Measurements from ENCODE around the gene TBPL1.

TBPL1 gene

GRCh38 chr6:133955582-133956415 is 2.8 kb downstream of the TBPL1 start:
- no peak overlapping the region for H3K9ac ChIP-seq (ENCODE audit: low read length)
- H3K4me3 ChIP-seq (ENCODE audit: low read length): no peak overlapping the region

DNA sequence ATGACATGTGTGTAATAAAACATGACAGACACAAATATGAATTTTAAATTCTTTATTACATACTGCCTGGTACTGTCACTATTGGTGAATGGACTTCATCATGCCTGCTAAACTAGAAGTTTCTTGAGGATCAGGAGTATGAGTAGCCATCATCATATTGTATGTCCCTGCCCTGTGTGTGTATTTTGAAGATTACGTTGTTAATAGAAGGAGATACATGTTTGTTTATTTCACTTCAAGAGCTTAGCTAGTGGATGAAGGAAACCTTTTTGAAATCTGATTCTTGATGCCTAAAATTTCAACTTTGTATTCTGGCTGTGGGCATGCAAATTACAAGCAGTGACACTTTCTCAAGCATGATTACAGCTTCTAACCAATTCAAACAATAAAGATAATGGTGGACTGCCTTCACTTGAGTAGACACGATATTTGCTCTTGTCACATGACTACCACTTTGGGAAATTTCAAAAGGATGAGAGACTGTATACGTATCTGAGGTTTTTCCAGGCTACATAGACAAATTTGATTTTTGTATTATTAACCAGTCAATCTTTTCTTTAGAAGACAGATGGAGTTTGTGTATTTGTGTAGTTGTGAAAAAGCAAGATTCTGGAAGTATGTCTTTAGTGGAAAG is 3.5 kb downstream of the TBPL1 start:
- peaks cover under 1% of the 10 kb centered on the region for H3K27me3 ChIP-seq (ENCODE audit: control insufficient read depth, insufficient read depth, low read length)
- H3K27ac ChIP-seq (ENCODE audit: low read length): no peak overlapping the region
- H3K9ac ChIP-seq (ENCODE audit: low read length): no peak overlapping the region
- H3K4me3 ChIP-seq (ENCODE audit: low read length): no peak overlapping the region
- no peaks in the 10 kb centered on the region for H3K36me3 ChIP-seq (ENCODE audit: control insufficient read depth, low read depth, low read length)
- peaks cover 12% of the 10 kb centered on the region for H3K4me1 ChIP-seq (ENCODE audit: control insufficient read depth, low read depth, low read length)
- no peaks in the 10 kb centered on the region for H3K9me3 ChIP-seq (ENCODE audit: control insufficient read depth, low read depth, low read length)

More at GRCh38 chr6:133955582-133956415, 2.8 kb downstream of the TBPL1 start:
- Histone ChIP-seq H3K27me3 (ENCODE audit: control insufficient read depth, insufficient read depth, low read length) (peaks cover 7% of the 10 kb centered on the region), H3K4me1 (ENCODE audit: control insufficient read depth, low read depth, low read length) (peaks cover 15% of the 10 kb centered on the region), H3K36me3 (ENCODE audit: control insufficient read depth, low read depth, low read length) (no peaks in the 10 kb centered on the region), H3K27ac (ENCODE audit: low read length) (no peak overlapping the region), H3K9me3 (ENCODE audit: control insufficient read depth, low read depth, low read length) (no peaks in the 10 kb centered on the region)

DNA sequence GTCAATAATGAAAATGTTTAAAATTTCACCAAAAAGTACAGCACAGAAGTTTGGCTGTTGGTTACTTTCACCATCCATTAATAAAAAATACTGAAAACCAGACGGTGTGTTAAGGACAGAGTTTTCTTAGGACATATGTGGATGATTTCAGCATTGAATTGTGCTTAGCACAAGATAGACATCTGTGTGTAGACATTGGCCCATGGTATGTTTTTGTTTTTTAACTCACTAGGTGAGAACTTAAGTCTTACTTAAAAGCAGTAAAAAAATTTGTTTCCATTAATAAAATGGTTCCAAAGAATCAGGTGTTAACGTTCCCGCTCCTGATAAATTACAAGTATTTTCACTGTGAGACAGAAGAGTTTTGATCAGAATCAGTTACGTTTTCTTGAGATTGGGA is 4.2 kb downstream of the TBPL1 start:
- H3K27me3 ChIP-seq (ENCODE audit: control insufficient read depth, insufficient read depth, low read length): no peaks in the 10 kb centered on the region
- no peaks in the 10 kb centered on the region for H3K9me3 ChIP-seq (ENCODE audit: control insufficient read depth, low read depth, low read length)
- H3K4me1 ChIP-seq (ENCODE audit: control insufficient read depth, low read depth, low read length): peaks cover 9% of the 10 kb centered on the region
- H3K4me3 ChIP-seq (ENCODE audit: low read length): no peak overlapping the region
- H3K27ac ChIP-seq (ENCODE audit: low read length): no peak overlapping the region
- no peaks in the 10 kb centered on the region for H3K36me3 ChIP-seq (ENCODE audit: control insufficient read depth, low read depth, low read length)
- no peak overlapping the region for H3K9ac ChIP-seq (ENCODE audit: low read length)

DNA sequence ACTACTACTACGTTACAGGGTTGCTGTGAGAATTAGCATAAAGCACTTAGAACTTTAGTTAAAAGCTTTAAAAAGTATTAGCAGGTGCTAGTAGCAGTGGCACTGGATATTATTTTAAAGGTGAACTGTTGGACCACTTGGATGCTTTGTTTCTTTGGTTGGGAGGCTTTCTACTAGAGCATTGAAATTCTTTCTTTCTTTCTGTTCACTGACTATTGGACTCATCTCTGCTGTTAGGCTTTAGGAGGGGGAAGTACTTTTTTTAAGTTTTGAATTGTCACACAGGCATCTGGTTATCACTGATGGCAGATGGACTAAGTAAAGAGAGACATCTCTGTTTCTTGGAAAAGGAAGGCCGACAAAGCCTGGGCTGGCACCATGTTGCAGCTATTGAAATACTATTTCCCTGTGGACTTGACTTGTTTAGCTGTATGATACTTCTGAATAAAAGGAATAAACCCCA is 4.8 kb downstream of the TBPL1 start:
- Histone ChIP-seq H3K9ac (ENCODE audit: low read length) (no peak overlapping the region), H3K4me1 (ENCODE audit: control insufficient read depth, low read depth, low read length) (peaks cover 9% of the 10 kb centered on the region), H3K27ac (ENCODE audit: low read length) (no peak overlapping the region), H3K27me3 (ENCODE audit: control insufficient read depth, insufficient read depth, low read length) (no peaks in the 10 kb centered on the region), H3K9me3 (ENCODE audit: control insufficient read depth, low read depth, low read length) (no peaks in the 10 kb centered on the region), H3K4me3 (ENCODE audit: low read length) (no peak overlapping the region), H3K36me3 (ENCODE audit: control insufficient read depth, low read depth, low read length) (no peaks in the 10 kb centered on the region)

DNA sequence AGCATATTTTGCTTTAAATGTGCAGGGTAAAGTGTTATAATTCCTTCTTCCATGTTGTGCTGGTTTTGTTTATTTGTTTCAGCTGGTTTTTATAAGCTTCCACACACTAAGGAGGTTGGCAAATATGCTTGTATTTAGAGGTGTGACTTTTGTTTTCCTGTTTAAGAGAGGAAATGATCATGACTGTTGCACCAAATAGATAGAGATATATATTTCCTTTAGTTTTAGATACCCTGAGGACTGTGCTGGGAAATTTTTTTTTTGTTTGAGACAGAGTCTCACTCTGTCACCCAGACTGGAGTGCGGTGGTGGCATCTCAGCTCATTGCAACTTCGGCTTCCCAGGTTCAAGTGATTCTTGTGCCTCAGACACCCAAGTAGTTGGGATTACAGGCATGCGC is 5.8 kb downstream of the TBPL1 start:
- H3K27me3 ChIP-seq (ENCODE audit: control insufficient read depth, insufficient read depth, low read length): no peaks in the 10 kb centered on the region
- no peaks in the 10 kb centered on the region for H3K9me3 ChIP-seq (ENCODE audit: control insufficient read depth, low read depth, low read length)
- no peak overlapping the region for H3K27ac ChIP-seq (ENCODE audit: low read length)
- no peak overlapping the region for H3K4me3 ChIP-seq (ENCODE audit: low read length)
- H3K4me1 ChIP-seq (ENCODE audit: control insufficient read depth, low read depth, low read length): peaks cover 9% of the 10 kb centered on the region
- H3K36me3 ChIP-seq (ENCODE audit: control insufficient read depth, low read depth, low read length): no peaks in the 10 kb centered on the region
- H3K9ac ChIP-seq (ENCODE audit: low read length): no peak overlapping the region

GRCh38 chr6:133959667-133960368 is 6.8 kb downstream of the TBPL1 start:
- Histone ChIP-seq H3K9ac (ENCODE audit: low read length) (no peak overlapping the region), H3K27me3 (ENCODE audit: control insufficient read depth, insufficient read depth, low read length) (no peaks in the 10 kb centered on the region), H3K4me3 (ENCODE audit: low read length) (no peak overlapping the region), H3K9me3 (ENCODE audit: control insufficient read depth, low read depth, low read length) (no peaks in the 10 kb centered on the region), H3K36me3 (ENCODE audit: control insufficient read depth, low read depth, low read length) (no peaks in the 10 kb centered on the region), H3K4me1 (ENCODE audit: control insufficient read depth, low read depth, low read length) (peaks cover under 1% of the 10 kb centered on the region), H3K27ac (ENCODE audit: low read length) (no peak overlapping the region)

DNA sequence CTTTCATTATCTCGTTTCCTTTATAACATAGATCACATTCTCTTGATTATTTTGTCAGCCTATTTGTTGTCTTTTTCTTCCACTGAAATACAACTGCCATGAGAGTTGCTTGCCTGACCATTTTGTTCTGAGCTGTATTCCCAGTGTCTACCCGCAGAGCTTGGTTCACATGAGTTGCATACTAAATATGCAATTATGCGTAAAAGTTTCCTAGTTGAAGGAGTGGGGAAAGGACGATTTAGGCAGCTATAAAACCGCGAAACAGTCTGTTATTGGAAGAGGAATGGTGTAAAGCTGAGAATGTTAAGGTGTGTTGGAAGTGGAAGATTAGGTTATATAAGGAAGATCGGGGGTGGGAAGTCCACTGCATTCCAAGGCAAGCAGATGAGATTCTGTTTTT is 8.8 kb downstream of the TBPL1 start:
- Histone ChIP-seq H3K36me3 (ENCODE audit: control insufficient read depth, low read depth, low read length) (no peaks in the 10 kb centered on the region), H3K4me1 (ENCODE audit: control insufficient read depth, low read depth, low read length) (no peaks in the 10 kb centered on the region), H3K9ac (ENCODE audit: low read length) (no peak overlapping the region), H3K27ac (ENCODE audit: low read length) (no peak overlapping the region), H3K9me3 (ENCODE audit: control insufficient read depth, low read depth, low read length) (no peaks in the 10 kb centered on the region), H3K4me3 (ENCODE audit: low read length) (no peak overlapping the region), H3K27me3 (ENCODE audit: control insufficient read depth, insufficient read depth, low read length) (no peaks in the 10 kb centered on the region)

DNA sequence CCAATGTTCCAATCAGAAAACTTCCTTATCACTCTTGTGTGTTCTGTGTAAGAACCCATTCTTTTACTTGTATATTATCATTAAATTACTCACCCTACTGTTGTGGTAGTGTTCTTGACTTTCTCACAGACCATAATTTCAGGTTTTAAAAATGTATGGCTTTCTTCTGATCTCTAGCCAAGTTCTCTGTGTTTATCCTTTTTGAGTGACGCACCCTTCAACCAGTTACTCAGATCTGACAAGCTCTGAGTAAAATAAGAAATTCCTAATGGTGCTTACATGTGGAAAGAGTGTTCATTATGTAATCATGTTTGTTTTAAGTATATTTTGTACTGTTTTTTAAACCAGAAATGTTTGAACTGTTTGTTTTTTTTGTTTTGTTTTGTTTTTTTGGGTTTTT is 11.0 kb downstream of the TBPL1 start:
- Histone ChIP-seq H3K9ac (ENCODE audit: low read length) (no peak overlapping the region), H3K27me3 (ENCODE audit: control insufficient read depth, insufficient read depth, low read length) (no peaks in the 10 kb centered on the region), H3K4me1 (ENCODE audit: control insufficient read depth, low read depth, low read length) (no peaks in the 10 kb centered on the region), H3K27ac (ENCODE audit: low read length) (no peak overlapping the region), H3K4me3 (ENCODE audit: low read length) (no peak overlapping the region), H3K9me3 (ENCODE audit: control insufficient read depth, low read depth, low read length) (no peaks in the 10 kb centered on the region), H3K36me3 (ENCODE audit: control insufficient read depth, low read depth, low read length) (no peaks in the 10 kb centered on the region)

GRCh38 chr6:133964702-133965101 is 11.7 kb downstream of the TBPL1 start:
- Histone ChIP-seq H3K27me3 (ENCODE audit: control insufficient read depth, insufficient read depth, low read length) (no peaks in the 10 kb centered on the region), H3K9ac (ENCODE audit: low read length) (no peak overlapping the region), H3K36me3 (ENCODE audit: control insufficient read depth, low read depth, low read length) (no peaks in the 10 kb centered on the region), H3K9me3 (ENCODE audit: control insufficient read depth, low read depth, low read length) (no peaks in the 10 kb centered on the region), H3K4me3 (ENCODE audit: low read length) (no peak overlapping the region), H3K27ac (ENCODE audit: low read length) (no peak overlapping the region), H3K4me1 (ENCODE audit: control insufficient read depth, low read depth, low read length) (peaks cover 4% of the 10 kb centered on the region)

- no peak overlapping the region for H3K27ac ChIP-seq (ENCODE audit: low read length)
- H3K4me1 ChIP-seq (ENCODE audit: control insufficient read depth, low read depth, low read length): peaks cover 7% of the 10 kb centered on the region
- H3K4me3 ChIP-seq (ENCODE audit: low read length): no peak overlapping the region
- H3K9ac ChIP-seq (ENCODE audit: low read length): no peak overlapping the region
- no peaks in the 10 kb centered on the region for H3K27me3 ChIP-seq (ENCODE audit: control insufficient read depth, insufficient read depth, low read length)
- no peaks in the 10 kb centered on the region for H3K36me3 ChIP-seq (ENCODE audit: control insufficient read depth, low read depth, low read length)
- no peaks in the 10 kb centered on the region for H3K9me3 ChIP-seq (ENCODE audit: control insufficient read depth, low read depth, low read length)
Observed at GRCh38 chr6:133965817-133966360, 12.9 kb downstream of the TBPL1 start.

GRCh38 chr6:133966654-133967329 is 13.8 kb downstream of the TBPL1 start:
- Histone ChIP-seq H3K4me1 (ENCODE audit: control insufficient read depth, low read depth, low read length) (peaks cover 7% of the 10 kb centered on the region), H3K9ac (ENCODE audit: low read length) (no peak overlapping the region), H3K27ac (ENCODE audit: low read length) (no peak overlapping the region)

More at GRCh38 chr6:133966654-133967329, 13.8 kb downstream of the TBPL1 start:
- H3K36me3 ChIP-seq (ENCODE audit: control insufficient read depth, low read depth, low read length): no peaks in the 10 kb centered on the region
- H3K4me3 ChIP-seq (ENCODE audit: low read length): no peak overlapping the region
- H3K9me3 ChIP-seq (ENCODE audit: control insufficient read depth, low read depth, low read length): no peaks in the 10 kb centered on the region
- H3K27me3 ChIP-seq (ENCODE audit: control insufficient read depth, insufficient read depth, low read length): no peaks in the 10 kb centered on the region
